Endodermal cell (in vitro differentiated cells): ENCODE data around the gene SH3PXD2A. TPM values are rescaled to one million over a fixed set of nuclear protein-coding genes. Genes with fewer than 3 reads are reported as not detected.

Source experiments
- DNase-seq: peaks from one replicate; pipeline ENCODE4 v3.0.0-alpha.2; 2017
- H3K27ac ChIP-seq: 2 replicates; pipeline ENCODE4 v1.5.1; 2013; ENCODE audit warnings: mild to moderate bottlenecking, low read depth, low read length, moderate library complexity
- H3K27me3 ChIP-seq: 2 replicates; pipeline ENCODE4 v1.6.1; 2013; ENCODE audit warnings: mild to moderate bottlenecking, low read length, moderate library complexity; ENCODE audit not compliant: insufficient read depth, control insufficient read depth, poor library complexity, severe bottlenecking
- H3K36me3 ChIP-seq: 2 replicates; pipeline ENCODE4 v1.7.0; 2013; ENCODE audit warnings: mild to moderate bottlenecking, low read length, moderate library complexity; ENCODE audit not compliant: control insufficient read depth, insufficient read depth
- H3K4me1 ChIP-seq: one replicate; pipeline ENCODE4 v1.7.0; 2013; ENCODE audit warnings: low read length; ENCODE audit not compliant: control insufficient read depth, insufficient read depth
- H3K4me3 ChIP-seq: 2 replicates; pipeline ENCODE4 v1.5.1; 2013; ENCODE audit warnings: mild to moderate bottlenecking, low read length, moderate library complexity
- H3K9ac ChIP-seq: 2 replicates; pipeline ENCODE4 v1.6.1; 2013; ENCODE audit warnings: mild to moderate bottlenecking, low read length, moderate library complexity; ENCODE audit not compliant: poor library complexity, severe bottlenecking; ENCODE audit errors: extremely low read depth
- H3K9me3 ChIP-seq: 2 replicates; pipeline ENCODE4 v1.6.1; 2013; ENCODE audit warnings: mild to moderate bottlenecking, low read length, moderate library complexity; ENCODE audit not compliant: control insufficient read depth
- H3K27ac Mint-ChIP-seq: 2 replicates; pipeline ENCODE4 v1.8.0; 2020; ENCODE audit warnings: mixed read lengths
- H3K27me3 Mint-ChIP-seq: 2 replicates; pipeline ENCODE4 v1.8.0; 2021; ENCODE audit warnings: mild to moderate bottlenecking, mixed read lengths; ENCODE audit not compliant: insufficient read depth
- H3K36me3 Mint-ChIP-seq: 2 replicates; pipeline ENCODE4 v1.8.0; 2020; ENCODE audit warnings: low read depth, mixed read lengths
- H3K4me1 Mint-ChIP-seq: 2 replicates; pipeline ENCODE4 v1.8.0; 2020; ENCODE audit warnings: mixed read lengths
- H3K4me3 Mint-ChIP-seq: 2 replicates; pipeline ENCODE4 v1.8.0; 2020; ENCODE audit warnings: mild to moderate bottlenecking, moderate library complexity, mixed read lengths
- H3K9me3 Mint-ChIP-seq: 2 replicates; pipeline ENCODE4 v1.8.0; 2020; ENCODE audit warnings: mild to moderate bottlenecking, mixed read lengths
- WGBS, 2 experiments: methylation state at CpG; one replicate each; pipeline versions ENCODE4 v1.1.5 to v1.1.7; 2013; ENCODE audit warnings: missing lambda C conversion rate in 2 of 2, mixed read lengths in 1 of 2; ENCODE audit not compliant: insufficient coverage in 1 of 2, insufficient read length in 1 of 2; 5-methylcytosine and 5-hydroxymethylcytosine counted together
- total RNA-seq, 2 donors: library from RNA; stranded (reverse); fragmentation: NEBNext Ultra II Directional in 1 of 2; extraction: Animal tissue kit (Norgen Biotek cat#: 25700) in 1 of 2; gene quantifications; 2 replicates in 1 of 2; 3 replicates in 1 of 2; pipeline ENCODE4 v1.2.1, GENCODE V29; 2021
- TF ChIP-seq, protein P1 (sequence below): fragments of 200-600 bp; sonication (generic); conservative IDR thresholded peaks from 2 replicates; pipeline ENCODE4 v1.5.0; 2021; ENCODE audit warnings: antibody characterized with exemption, mild to moderate bottlenecking

Gene SH3PXD2A
- total RNA-seq, 2 donors from 2014 or later: 15.7 to 22.6 TPM

DNA sequence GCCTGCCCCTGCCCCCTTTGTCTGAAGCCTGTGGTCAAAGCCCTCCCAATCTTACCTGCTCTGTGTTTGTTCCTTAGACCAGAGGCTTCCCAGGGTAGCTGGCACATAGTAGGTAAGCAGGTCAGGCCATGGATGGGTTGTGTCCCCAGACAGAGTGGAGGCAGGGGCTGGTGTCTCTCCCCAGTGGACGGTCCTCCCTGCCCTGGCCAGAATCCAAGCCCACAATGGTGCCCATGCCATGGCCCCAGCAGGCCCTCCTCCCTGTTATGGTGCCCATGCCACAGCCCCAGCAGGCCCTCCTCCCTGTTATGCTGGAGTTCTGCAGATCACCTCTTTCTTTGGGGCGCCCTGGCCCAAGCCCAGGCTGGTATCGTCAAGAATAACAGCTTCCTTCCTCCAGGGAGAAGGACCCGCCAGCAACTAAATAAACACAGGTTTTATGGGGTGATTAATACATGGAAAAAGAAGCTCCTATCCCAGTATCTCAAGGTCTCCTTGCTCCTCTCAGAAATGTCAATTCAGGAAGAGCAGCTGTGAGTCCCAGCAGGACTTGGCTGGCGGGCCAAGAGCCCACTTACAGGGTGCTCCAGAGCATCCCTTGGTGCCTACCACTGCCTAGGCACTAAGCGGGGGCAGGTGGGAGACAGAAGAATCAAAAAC is 279.8 kb downstream of the SH3PXD2A start:
- H3K9me3 ChIP-seq: no peaks in the 10 kb centered on the region
- Mint-ChIP-seq H3K4me3 (no peak overlapping the region), H3K27ac (no peak overlapping the region), H3K4me1 (peaks cover 20% of the 10 kb centered on the region), H3K27me3 (peaks cover 4% of the 10 kb centered on the region), H3K36me3 (no peaks in the 10 kb centered on the region), H3K9me3 (no peaks in the 10 kb centered on the region)
- peaks cover 4% of the 10 kb centered on the region for H3K4me1 ChIP-seq
- no peak for DNase-seq
- H3K4me3 ChIP-seq: no peak overlapping the region
- WGBS, 2 experiments: 88 to 90% methylated on average over 1 to 6 of the region's 6 CpGs
- H3K27ac ChIP-seq: no peak overlapping the region
- H3K9ac ChIP-seq: no peak overlapping the region
- TF ChIP-seq, protein P1, sequence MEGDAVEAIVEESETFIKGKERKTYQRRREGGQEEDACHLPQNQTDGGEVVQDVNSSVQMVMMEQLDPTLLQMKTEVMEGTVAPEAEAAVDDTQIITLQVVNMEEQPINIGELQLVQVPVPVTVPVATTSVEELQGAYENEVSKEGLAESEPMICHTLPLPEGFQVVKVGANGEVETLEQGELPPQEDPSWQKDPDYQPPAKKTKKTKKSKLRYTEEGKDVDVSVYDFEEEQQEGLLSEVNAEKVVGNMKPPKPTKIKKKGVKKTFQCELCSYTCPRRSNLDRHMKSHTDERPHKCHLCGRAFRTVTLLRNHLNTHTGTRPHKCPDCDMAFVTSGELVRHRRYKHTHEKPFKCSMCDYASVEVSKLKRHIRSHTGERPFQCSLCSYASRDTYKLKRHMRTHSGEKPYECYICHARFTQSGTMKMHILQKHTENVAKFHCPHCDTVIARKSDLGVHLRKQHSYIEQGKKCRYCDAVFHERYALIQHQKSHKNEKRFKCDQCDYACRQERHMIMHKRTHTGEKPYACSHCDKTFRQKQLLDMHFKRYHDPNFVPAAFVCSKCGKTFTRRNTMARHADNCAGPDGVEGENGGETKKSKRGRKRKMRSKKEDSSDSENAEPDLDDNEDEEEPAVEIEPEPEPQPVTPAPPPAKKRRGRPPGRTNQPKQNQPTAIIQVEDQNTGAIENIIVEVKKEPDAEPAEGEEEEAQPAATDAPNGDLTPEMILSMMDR: no peak
- no peaks in the 10 kb centered on the region for H3K27me3 ChIP-seq
- no peaks in the 10 kb centered on the region for H3K36me3 ChIP-seq

DNA sequence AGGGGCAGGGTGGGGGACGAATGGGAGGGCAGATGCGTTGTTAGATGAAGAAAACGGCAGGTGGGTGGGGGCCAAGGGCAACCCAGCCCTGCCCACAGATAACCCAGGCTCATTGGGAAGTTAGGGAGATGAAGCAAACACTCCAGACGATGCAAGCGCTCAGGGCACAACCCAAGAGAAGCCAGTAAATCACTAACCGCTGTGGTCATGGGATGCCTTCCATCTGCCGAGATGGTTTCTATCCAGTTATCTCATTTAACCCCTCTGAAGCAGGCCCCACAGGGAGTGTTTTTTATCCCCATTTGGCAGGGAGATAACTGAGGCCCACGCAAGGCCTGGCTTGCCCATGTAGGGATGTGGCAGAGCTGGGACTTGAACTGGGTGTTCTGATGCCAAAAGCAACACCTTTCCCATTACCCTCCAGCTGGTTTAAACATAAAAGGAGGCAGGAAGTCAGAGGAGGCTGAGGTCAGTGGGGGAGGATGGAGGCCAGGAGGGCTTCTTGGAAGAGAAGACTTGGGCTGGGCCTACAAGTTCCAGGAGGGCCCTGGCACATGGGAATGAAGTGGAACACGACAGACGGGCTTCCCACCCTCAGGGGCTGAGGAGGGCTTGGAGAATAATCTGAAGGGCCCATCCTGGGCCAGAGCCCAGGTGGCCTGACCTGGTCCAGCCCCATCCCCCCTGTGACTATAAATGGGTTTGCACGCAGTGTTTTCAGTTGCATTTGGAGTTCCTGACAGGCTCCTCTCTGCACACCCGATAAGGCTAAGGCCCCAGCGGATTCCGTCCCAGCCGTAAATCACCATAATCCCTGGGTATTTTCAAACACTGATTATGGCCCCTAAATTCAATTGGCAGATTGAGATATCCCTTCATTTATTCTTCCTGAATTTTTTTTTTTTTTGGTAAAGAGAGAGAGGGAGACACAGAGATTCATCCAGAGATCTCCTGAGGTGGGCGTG is 281.0 kb downstream of the SH3PXD2A start:
- H3K27ac Mint-ChIP-seq: no peak overlapping the region
- no peak overlapping the region for H3K27ac ChIP-seq
- no peak overlapping the region for H3K4me3 Mint-ChIP-seq
- DNase-seq: no peak
- peaks cover 4% of the 10 kb centered on the region for H3K4me1 ChIP-seq
- no peak overlapping the region for H3K9ac ChIP-seq
- H3K9me3 ChIP-seq: no peaks in the 10 kb centered on the region
- H3K36me3 ChIP-seq: no peaks in the 10 kb centered on the region
- H3K9me3 Mint-ChIP-seq: no peaks in the 10 kb centered on the region
- no peaks in the 10 kb centered on the region for H3K36me3 Mint-ChIP-seq
- H3K4me3 ChIP-seq: no peak overlapping the region
- TF ChIP-seq, protein P1: no peak
- WGBS, 2 experiments: 89 to 96% methylated on average over 14 to 16 of the region's 16 CpGs
- H3K27me3 Mint-ChIP-seq: peaks cover 4% of the 10 kb centered on the region
- H3K4me1 Mint-ChIP-seq: peaks cover 20% of the 10 kb centered on the region
- no peaks in the 10 kb centered on the region for H3K27me3 ChIP-seq

DNA sequence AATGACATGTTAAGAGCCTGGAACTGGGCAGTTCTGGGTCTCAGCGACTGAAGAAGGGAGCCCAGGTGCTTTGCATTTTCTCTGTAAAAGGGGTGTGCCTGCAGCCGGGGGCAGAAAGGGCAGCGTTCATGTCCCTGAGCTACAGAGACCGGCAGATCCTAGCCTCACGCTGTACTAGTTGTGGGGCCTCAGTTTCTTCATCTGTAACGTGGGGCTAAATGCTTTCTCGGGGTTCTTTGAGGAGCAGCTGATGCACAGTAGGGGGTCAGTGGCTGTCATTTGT is 282.2 kb downstream of the SH3PXD2A start:
- DNase-seq: no peak
- H3K4me1 Mint-ChIP-seq: peaks cover 11% of the 10 kb centered on the region
- H3K27ac ChIP-seq: no peak overlapping the region
- H3K36me3 ChIP-seq: no peaks in the 10 kb centered on the region
- no peaks in the 10 kb centered on the region for H3K9me3 ChIP-seq
- H3K36me3 Mint-ChIP-seq: no peaks in the 10 kb centered on the region
- H3K27me3 ChIP-seq: no peaks in the 10 kb centered on the region
- H3K27ac Mint-ChIP-seq: no peak overlapping the region
- H3K4me3 Mint-ChIP-seq: no peak overlapping the region
- H3K9me3 Mint-ChIP-seq: no peaks in the 10 kb centered on the region
- no peak overlapping the region for H3K4me3 ChIP-seq
- H3K4me1 ChIP-seq: no peaks in the 10 kb centered on the region
- 75 to 85% methylated on average over 7 of the region's 7 CpGs for WGBS, 2 experiments
- peaks cover 6% of the 10 kb centered on the region for H3K27me3 Mint-ChIP-seq
- H3K9ac ChIP-seq: no peak overlapping the region
- TF ChIP-seq, protein P1: no peak
